Right lobe of liver (tissue), 4 donors: ENCODE measurements around the gene LRIG3.

Experiments
- POLR2A ChIP-seq: fragments of 450-650 bp; IDR thresholded peaks from one replicate; pipeline ENCODE4 v1.6.1; 2017; ENCODE audit warnings: antibody characterized with exemption, mild to moderate bottlenecking
- TF ChIP-seq, protein P1 (sequence below), 4 donors: fragments of 200-600 bp in 3 of 4; fragments of 450-650 bp in 1 of 4; IDR thresholded peaks; one replicate each; pipeline versions ENCODE4 v1.5.1 to v1.8.0; 2016 to 2022; ENCODE audit warnings: antibody characterized with exemption in 4 of 4, mild to moderate bottlenecking in 2 of 4
- donor health status: DM: no; HTN: no; CAD: no.
- donor health status: DM: no; HTN: no; CAD: no.
- donor health status: DM: no; HTN: yes; CAD: no.

DNA sequence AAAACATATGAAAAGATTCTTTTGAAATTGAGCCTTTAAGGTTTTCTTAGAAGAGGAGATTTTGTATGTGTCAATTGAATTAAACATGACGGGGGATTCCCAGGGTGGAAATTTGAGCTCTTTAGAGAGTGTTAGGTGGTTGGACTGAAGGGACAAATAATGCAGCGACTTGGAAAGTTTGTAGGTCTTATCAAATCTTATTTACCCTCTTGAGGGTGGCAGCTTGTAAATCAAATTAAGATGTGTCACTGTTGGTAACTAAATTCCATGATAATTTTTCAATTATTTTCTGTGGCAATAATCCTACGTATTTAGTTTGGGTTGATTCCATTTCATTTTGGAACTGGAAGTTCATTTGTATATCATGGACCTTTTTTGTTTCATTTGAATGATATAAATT, 33.7 kb upstream of the LRIG3 start:
- TF ChIP-seq, protein P1, sequence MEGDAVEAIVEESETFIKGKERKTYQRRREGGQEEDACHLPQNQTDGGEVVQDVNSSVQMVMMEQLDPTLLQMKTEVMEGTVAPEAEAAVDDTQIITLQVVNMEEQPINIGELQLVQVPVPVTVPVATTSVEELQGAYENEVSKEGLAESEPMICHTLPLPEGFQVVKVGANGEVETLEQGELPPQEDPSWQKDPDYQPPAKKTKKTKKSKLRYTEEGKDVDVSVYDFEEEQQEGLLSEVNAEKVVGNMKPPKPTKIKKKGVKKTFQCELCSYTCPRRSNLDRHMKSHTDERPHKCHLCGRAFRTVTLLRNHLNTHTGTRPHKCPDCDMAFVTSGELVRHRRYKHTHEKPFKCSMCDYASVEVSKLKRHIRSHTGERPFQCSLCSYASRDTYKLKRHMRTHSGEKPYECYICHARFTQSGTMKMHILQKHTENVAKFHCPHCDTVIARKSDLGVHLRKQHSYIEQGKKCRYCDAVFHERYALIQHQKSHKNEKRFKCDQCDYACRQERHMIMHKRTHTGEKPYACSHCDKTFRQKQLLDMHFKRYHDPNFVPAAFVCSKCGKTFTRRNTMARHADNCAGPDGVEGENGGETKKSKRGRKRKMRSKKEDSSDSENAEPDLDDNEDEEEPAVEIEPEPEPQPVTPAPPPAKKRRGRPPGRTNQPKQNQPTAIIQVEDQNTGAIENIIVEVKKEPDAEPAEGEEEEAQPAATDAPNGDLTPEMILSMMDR (IDR thresholded peaks at IDR 0.05): no peak
- no peak for TF ChIP-seq POLR2A
